Activated CD4-positive, CD25-positive, alpha-beta regulatory T cell treated with anti-CD3 and anti-CD28 coated beads, Interleukin-2, amount 50 U/mL, for 72 hours (primary cell): ENCODE results near the gene HDGF.

Source experiments
- DNase-seq: peaks from one replicate; pipeline ENCODE4 v3.0.0; 2021

The HDGF gene

DNA sequence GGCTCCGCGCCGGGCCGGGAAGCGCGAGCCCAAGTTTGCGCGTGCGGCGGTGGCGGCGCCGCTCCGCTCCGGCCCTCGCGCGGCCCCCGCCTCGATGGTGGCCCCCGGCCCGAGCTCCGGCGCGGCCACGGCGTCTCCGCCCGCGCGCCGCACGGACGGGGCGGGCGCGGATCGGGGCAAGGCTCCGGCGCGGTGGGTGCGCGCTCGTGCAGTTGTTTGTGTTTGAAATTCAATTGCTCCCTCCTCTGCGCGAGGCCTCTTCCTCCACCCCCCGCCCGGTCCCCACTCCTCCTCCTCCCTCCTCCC lies at the start of gene HDGF:
Gene HDGF (minus strand): TSS at position 225 of the 306 bp plus-strand sequence. CDS start 246 bp downstream, outside the sequence.
- no peak for DNase-seq

DNA sequence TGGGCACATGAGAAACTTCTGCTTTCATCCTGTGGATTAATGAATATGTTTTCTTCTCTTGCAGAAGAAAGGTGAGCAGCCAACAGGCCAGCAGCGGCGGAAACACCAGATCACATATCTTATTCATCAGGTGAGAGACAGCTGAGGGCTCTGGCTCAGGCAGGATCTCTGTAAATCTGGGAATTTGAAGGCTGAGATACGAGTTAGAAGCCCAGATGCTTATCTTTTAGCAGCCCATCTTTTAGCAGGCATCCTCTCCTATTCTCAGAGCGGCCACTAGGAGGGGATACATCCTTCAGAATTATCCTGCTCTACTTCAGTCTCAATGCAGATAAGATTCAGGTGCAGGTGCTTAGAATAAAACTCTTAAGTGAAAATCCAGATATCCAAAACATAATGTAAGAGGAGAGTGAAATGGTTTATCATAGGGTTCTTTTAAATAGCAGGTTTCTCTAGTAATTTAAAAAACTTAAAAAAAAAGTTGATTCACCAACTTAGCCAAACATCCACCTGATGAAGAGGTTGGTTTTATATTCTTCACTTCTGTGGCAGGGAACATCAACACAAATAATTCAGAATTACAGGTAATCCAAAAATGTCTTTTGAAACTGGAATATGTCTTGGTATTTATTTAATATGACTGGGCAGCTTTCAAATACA lies 45.9 kb upstream of the HDGF start:
- peak; percentile 42 for DNase-seq

DNA sequence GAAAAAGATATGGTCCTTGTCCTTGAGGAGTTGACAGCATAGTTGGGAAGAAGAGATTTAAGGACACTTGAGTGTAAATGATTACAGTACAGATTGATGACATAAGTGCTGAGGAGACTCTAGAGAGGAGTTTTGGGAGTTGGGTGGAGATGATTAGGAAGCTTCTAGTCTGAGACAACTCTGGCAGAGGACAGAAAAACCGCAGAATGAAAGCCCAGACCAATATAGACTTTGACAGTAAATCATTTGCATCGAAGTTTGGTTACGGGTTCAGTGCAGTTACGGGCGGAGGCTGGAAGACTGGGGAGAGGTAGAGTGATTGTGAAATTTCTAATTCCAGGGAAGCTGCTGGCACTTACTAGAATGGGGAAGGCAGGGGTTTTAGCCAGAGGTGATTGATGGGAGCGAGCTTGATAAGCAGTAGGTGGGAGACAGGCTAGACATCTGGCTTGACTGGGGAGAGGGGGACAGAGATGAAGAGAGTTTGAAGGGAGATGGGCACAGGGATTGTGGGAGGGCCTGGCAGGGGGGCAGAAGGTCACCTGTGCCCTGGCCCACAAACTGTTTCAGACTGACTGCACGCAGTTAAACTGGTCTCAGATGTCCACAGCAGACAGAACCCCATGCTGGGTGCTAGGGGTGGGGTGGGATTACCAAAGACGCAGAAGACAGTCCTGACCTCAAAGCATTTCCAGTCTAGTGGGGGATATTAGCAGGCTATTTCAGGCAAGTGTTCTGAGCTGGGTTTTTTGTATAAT lies 45.0 kb upstream of the HDGF start:
- DNase-seq: no peak

DNA sequence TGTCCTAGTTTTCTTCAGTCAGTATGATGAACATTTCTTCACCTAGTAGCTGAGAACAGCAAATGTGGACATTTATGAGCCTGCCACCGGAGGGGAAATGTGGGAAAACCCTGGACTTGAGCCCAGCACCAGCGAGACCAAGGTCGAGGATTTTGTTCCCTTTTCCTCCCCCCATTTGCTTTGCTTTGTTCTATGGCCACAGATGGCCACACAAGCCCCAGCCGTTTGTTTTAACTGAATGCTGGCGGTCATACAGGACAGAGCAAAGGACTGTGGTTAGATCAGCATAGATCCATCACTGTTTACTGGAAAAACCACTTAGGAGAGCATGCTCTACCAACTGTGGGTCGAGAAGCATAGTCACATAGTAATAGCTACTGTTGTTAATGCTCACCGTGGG lies 44.3 kb upstream of the HDGF start:
- DNase-seq: no peak

DNA sequence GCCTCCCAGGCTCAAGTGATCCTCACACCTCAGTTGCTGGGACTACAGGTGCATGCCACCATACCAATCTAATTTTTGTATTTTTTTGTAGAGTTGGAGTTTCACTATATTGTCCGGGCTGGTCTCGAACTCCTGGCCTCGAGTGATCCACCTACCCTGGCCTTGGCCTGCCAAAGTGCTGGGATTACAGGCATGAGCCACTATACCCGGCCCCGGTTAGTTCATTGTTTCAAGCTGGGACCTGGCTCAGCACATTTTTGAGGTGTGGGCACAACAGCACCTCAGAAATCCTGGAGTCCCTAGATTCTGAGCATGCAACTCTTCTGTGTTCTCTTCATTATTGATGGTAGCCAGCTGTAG lies 43.9 kb upstream of the HDGF start:
- no peak for DNase-seq

DNA sequence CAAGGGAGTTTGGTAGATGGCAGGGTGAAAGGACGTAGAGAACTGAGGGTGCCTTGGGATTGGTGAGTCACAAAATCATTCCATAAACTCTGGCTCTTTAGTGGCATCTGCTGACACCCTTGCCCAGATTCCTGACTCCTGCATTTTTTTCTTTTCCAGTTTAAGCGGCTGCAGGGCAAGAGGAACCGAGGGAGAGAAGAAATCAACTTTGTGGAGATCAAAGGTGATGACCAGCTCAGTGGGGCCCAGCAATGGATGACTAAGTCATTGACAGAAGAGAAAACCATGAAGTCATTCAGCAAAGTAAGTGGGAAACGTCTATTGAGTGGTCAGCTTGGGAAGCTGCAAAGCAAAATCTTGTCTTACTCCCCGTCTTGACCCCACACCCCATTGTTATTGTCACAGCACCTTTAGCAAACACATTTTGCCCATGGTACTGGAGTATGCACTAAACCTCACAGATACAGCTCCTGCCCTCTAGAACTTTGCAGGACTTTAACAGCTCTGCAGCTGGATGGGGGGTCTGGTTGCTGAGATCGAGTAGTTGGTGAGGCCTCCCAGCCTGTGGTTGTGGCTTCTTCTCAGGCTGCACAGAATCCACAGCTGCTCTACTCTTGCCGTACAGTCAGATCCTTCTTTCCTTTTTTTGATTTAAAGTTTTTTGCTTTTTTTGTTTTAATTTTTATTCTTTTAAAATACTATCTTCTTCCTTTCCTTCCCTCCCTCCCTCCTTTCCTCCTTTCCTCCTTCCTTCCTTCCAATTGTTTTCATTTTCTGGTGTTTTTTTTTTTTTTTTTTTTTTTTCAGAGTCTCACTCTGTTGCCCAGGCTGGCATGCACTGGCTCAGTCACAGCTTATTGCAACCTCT lies 43.3 kb upstream of the HDGF start:
- no peak for DNase-seq

DNA sequence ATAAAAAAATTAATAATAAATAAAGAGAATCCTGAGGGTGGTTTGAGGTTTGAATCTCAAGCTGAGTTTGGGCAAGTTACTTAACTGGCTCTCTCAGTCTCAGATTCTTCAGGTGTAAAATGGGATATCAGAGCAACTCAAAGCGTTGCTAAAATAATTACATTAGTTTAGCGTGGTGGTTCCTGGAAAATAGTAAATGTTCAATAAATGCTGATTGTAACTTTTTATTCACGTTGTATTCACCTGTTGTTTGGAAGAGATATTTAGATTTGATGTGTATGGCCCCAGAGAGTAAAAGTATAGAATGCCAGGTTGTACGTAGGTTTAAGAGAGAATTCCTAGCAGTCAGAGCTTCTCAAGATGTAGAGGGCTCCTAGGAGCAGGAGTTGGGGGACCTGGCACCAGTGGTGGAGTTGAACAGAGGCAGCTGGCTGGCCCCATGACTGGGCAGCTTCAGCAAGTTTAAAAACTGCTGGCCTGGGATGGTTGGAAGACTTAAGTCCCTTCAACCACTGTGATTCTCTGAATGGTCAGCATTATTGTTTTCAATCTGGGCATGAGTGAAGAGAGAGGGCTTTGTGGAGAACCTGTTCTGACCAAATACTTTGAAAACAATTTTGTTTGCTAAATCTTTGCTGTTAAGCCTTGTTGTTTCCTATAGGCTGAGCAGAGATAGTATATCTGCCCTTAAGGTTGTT lies 38.3 kb upstream of the HDGF start:
- no peak for DNase-seq

DNA sequence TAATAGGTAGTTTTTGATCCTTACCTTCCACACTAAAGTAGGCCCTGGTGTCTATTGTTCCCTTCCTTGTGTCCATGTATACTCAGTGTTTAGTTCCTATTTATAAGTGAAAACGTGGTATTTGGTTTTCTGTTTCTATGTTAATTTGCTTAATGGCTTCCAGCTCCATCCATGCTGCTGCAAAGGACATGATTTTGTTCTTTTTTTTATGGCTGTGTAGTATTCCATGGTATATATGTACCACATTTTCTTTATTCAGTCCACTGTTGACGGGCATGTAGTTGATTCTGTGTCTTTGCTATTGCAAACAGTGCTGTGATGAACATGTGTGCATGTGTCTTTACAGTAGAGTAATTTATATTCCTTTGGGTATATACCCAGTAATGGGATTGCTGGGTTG lies 36.7 kb upstream of the HDGF start:
- DNase-seq: no peak

DNA sequence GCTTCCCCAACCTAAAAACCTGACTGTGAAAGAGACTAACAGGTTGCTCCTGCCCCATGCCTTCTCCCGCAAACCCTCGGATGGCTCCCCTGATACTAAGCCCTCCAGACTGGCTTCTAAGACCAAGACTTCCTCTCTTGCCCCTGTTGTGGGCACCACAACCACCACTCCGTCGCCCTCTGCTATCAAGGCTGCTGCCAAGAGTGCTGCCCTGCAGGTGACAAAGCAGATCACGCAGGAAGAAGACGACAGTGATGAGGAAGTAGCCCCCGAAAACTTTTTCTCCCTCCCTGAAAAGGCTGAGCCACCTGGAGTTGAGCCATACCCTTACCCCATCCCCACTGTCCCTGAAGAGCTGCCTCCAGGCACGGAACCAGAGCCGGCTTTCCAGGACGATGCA lies 35.2 kb upstream of the HDGF start:
- no peak for DNase-seq

DNA sequence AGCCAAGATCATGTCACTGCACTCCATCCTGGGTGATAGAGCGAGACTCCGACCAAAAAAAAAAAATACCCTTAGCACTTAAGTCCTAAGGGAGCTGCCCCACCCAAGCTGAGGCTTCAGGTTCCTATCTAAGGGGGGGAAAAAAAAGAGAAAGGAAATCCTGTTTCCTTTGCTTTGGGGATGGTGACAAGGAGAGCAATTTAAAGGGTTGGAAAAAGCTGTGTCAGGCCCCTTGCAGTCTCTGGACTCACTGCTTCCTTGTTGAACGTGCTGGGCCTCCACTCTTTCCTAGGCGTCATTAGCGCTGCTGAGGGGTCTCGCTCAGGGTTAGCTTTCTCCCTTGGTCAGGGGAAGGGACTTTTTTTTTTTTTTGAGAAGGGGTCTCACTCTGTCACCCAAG lies 34.0 kb upstream of the HDGF start:
- no peak for DNase-seq

DNA sequence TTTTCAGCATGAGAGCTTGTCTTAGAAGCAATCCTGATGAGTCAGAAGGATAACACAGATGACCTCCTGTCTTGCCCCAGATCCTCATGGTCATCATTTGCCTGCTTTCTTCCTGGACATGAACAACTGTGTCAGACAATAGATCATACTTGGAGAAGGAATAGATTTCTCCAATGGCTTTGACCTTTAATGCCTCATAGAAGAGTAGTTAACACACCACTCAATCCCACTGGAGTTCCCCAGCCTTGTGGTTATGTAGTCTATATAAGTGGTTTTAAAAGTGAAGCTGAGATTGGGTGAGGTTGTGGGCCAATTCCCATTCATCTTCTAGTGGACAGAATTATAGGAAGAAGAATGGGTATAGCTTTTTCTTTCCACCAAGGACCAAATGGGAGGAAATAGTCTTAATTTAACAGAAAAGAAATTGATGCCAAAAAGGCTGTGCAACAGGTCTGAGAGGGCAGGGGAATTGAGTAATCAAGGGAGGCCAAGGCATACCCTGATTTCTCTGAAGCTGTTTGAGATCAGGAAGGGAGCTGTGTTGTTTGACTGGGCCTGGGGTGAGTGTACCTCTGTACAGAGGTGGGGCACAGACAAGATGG lies 30.2 kb upstream of the HDGF start:
- no peak for DNase-seq

DNA sequence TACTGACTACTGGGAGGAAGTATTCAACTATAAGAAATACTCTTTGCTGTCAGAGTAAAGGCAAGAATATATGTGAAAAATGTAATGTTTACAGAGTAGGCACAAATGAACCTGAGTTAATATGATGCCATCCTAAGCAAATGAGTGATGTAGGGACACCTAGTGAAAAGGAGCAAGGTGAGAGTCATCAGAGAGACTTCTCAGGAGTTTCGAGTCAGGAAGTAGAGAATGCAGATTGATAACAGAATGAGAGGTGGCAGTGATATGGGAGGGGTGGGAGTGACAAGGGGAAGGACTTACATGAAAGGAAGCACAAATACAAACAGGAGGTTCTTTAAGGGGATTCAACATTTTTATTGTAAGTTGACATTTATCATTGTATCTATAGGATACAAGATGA lies 26.1 kb upstream of the HDGF start:
- DNase-seq: no peak

DNA sequence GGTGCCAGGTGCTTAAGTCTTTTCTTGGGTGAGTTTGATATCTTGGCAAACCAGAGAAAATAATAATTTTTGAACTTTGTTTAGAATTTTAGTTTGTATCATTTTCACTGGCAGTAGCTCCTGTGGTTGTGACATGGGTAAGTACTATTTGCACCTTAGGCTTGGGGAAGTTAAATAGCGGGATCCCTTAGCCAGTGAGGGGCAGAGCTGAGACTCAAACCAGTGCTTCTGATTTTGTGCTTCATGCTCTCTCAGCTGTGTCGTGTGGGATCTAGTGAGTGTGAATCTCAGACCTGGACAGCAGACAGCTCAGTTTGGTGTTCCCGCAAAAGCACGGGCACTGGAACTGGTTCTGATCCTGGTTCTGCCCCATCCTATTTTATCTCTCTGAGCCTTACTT lies 25.5 kb upstream of the HDGF start:
- no peak for DNase-seq

DNA sequence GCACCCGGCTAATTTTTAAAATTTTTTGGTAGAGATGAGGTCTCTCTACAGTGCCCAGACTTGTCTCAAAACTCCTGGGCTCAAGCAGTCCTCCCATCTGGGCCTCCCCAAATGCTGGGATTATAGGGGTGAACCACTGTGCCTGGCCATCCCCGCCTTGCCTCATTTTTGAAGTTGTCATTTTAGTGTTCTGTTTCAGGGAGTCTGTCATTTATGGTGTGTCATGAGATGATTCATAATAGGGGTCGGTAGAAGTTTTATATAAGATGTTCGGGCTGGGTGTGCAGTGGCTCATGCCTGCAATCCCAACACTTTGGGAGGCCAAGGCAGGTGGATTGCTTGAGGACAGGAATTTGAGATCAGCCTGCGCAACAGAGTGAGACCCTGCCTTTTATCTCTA lies 24.3 kb upstream of the HDGF start:
- DNase-seq: no peak

DNA sequence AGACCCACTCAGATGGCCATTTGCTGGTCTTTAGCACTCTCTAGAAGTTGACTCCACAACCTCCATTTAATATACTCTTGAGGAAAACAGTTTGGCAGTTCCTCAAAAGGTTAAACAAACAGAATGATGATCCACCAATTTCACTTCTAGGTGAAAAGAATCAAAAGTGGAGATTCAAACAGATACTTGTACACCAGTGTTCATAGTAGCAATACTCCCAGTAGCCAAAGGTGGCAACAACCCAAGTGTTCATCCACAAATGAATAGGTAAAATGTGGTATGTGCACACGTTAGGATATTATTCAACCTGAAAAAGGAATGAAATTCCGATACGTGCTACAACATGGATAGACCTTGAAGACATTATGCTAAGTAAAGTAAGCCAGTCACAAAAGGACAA lies 22.1 kb upstream of the HDGF start:
- no peak for DNase-seq

DNA sequence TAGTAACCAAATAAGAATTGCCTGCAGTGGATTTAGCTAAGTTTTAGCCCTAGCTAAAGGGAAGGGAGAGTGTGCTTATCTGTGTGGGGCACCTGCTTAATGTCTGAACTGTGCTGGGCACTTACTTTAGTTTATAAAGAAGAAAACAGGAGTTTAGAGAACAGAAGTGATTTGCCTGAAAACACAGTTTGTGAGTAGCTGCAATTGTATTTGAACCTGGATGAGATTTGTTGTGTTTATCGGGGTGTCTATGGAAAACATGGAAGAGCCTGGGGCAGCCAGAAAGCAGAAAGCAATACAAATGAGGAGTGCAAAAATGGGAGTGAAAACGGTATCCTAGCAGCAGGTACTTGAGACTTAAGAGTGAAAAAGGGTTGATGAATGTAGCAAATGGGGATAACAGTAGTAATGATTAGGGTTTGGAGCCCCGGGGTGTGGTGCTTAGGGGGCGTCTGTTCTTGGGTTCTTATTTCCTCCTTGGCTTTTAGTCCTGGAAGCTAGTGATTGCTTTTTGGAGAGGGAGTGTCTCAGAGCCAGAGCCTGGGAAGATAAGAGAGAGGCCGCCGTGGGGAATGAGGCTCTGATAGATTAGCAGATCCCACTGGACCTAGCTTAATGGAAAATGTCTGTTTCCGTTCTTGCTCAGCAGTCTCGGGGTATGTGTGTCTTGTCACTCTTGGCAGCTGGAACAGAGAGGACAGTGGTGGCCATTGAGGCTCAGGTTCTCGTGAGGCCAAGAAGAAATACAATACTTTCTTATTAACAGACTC lies 21.4 kb upstream of the HDGF start:
- no peak for DNase-seq

DNA sequence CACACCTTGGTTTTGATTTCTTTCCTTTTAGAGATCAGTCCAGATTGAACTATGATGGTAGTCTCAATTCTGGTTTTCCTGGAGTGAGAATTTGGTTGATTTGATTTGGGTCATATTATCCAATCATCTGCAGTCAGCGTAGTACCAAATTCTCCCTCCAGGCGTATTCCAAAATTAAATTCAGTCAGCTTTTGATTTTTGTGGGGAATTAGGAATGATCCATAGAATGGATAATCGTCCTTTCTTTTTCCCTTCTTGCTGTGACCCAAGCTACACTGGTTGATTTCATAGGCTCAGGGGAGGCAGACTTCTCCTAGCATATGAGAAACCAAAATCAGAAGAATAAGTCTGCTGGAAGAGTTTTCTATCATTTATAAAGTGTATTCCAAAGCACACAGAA lies 20.7 kb upstream of the HDGF start:
- no peak for DNase-seq

DNA sequence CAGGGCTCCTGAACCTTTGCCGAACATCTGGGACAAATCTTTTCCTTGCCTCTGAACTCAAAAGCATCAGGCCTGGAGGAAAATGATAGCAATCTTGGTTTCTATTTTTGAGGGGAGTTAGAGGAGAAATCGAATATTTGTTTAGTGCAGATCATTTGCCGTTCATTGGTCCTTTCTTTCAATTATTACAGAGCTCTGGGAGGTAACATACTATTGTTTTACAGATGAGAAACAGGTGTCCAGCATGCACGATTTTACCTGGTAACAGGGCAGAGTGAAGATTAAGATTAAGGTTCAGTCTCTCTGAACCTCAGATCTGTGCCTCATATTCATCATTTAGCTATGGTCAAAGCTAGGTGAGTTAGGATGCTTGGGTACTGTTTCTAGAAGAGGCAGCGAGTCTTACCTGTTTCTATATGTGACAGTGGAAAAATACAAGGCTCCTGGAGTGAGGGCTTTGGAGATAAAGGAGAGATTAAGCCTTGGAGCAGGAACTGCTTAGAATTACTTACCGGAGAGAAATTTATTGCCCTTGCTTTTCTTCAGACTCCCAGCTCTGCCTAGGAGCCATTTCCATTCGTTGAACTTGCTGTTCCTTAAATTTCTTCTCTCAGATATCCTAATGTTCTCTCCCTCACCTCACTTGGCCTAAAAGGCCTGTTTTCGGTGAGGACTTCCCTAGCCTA lies 17.3 kb upstream of the HDGF start:
- no peak for DNase-seq

DNA sequence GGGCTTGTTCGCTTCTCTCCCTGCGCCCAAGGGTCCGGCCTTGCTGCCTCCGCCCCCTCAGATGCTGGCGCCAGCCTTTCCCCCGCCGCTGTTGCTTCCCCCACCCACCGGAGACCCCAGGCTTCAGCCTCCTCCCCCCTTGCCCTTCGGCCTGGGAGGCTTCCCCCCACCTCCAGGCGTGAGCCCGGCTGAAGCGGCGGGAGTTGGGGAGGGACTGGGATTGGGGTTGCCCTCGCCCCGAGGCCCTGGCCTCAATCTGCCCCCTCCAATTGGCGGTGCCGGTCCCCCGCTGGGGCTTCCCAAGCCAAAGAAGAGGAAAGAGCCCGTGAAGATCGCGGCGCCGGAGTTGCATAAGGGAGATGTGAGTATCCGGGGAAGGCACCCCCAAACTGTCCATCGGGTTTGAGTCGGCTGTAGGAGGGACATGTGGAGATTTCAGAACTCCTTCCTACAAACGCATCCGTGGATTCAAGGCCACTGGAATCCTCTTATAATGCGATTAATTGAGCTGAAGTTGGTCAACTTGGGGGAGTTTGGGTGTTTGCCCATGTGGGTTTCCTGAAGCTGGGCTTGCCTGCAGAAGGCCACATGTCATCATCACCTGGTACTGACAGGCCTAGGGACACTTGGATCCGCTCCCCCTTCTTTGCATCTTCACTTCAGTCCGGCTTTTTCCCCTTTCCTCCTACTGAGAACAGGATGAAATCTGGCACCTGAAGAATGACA lies 16.6 kb upstream of the HDGF start:
- DNase-seq: peak; percentile 55

DNA sequence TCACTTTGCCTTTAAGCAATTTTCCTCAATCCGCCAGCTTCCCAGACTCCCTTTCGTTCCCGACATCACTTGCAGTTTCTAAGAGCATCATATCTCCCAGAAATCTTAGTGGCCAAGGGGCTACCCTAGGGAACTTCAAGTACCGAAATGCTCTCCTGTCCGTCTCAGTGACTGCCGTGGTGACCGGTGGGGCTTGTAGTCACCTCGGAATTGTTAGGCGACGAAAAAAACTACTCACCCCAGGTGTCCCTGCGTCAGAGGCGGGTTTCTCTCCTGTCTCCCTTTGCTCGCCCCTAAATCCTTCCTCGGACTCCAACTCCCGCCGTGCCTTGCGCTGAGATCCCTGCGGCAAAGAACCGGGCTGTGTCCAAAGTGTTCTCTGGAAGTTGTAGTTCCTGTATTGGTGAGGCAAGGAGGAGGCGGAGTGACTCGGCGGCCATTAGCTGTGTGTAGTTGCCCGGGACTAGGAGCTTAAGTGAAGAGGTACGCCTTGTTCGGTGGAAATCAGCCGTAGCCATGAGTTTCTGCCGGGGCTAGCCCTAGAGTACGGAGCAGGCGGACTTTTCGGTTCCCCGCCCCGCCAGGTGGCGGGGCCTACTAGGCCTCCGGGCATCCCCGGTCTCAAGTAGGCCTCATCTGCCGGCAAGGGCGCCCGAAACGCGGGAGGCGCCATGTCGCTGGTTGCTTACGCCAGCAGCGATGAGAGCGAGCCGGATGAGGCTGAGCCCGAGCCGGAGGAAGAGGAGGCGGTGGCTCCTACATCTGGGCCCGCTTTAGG lies 15.8 kb upstream of the HDGF start, which contains the start of gene PRCC:
Gene PRCC (plus strand): TSS at position 435 of the 778 bp plus-strand sequence. CDS start 237 bp downstream, at position 672.
- peak; percentile 85 for DNase-seq
